GM18909 (cell line): Measurements from ENCODE around the gene ARL4A.
"Not testable (repeated sequence)": the region's sequence is repeated elsewhere in the genome, so short reads cannot be mapped to it uniquely, and the experiment has no call there.

Source experiments
- ATAC-seq: cut with Tn5 transposase; IDR thresholded peaks from one replicate; pipeline ENCODE4 v1.9.1; 2021; ENCODE audit warnings: mild to moderate bottlenecking; ENCODE audit not compliant: unreplicated experiment, poor library complexity

ARL4A gene, protein sequence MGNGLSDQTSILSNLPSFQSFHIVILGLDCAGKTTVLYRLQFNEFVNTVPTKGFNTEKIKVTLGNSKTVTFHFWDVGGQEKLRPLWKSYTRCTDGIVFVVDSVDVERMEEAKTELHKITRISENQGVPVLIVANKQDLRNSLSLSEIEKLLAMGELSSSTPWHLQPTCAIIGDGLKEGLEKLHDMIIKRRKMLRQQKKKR

DNA sequence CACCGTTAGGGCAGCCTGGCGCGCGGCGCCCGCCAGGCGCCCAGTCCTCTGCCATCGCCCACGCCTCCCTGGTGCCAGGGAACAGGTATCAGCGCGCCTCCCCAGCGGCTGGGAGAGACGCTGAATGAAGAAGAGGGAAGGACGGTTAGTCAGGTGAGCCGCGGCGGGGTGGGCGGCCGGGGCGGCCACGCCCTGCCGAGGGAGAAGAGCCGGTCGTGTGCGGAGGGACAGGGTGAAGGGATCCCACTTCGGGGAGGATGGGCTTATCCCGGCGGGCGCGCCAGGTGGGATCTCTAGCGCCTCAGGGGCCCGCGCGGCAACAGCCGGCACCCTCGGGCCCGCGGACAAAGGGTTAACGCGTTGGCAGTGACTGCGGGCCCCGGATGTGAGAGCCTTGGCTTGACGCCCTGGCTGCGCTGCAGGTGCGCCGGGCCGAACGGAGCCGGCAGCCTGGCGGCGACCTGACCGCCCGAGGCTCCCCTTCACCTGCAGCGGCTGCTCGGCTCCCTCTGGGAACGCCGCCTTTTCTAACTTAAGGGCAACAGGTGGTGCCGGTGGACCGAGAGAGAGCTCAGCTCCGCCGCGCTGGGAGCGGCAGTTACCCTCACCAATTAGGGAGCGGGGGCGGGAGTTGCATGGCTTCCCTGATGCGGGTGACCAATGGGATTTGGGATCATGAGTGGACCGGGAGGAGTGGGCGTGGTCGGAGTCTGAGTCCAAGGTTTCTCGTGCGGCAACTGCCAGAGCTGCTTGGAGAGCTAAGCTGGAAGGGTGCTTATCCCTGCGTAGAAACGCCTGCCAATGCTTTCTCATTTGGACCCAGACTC lies at the start of gene ARL4A:
Gene ARL4A (plus strand): TSS at position 743 of the 827 bp plus-strand sequence. CDS start 622 bp downstream, outside the sequence.
- peak; percentile 85 for ATAC-seq

DNA sequence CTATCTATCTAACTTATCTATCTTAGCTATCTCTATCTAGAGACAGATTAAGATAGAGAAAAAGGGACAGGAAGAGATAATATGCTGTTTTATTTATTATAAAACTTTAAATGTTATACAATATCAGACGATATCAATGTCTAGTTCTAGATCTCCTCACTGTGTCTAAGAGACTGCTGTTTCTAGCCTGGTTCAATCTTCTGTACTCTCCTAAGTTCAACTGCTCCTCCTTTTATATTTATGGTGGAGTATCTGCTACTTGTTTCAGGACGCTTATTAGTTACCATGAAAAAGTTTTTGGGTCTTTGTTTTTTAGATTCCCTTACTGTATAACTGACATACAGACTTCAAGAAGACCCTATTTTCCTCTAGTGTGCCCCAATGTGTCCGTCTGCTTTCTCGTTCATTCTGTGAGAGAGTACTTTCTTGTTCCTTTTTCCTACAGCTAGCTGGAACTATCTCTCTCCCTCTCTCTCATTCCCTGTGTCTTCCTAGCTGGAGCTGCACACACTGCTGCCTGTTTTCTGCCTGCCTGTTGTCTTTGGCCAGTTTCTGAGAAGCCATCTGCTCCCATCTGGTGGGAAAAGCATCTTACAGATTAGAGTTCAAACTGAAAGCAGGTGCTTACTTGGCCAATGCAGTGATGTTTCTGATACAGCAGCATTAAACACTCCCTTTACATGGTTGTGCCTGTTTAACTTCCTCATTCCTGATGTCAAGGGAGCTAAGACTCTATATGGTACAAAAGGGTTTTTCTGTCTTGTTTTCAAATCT lies 49.4 kb upstream of the ARL4A start:
- ATAC-seq = peak; percentile 48

DNA sequence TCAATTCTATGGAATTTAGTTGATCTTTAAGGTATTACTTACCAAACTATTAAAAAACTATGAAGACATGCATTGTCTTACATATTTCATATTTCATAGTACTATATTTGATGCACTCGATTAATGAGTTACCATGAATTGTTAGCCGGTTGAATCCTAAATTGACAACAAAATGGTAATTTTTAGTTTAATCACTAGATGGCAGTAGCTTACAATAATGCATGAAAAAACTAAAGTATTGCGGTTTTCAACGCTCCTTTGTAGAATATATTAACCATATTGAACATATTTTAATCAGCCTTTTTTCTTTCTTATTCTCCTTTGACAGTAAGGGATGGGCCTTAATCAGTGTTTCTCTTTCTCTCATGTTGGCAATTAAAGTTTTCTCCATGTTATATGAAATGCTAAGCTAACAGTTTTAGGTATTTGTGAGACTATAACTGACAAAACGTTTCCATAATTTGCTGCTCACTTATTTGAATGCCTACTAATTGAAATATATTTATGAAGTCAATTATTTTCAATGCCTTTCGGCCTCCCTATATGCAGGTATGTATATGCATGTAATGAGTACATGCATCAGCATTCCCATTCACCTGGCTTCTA lies 48.5 kb upstream of the ARL4A start:
- ATAC-seq = peak; percentile 49

DNA sequence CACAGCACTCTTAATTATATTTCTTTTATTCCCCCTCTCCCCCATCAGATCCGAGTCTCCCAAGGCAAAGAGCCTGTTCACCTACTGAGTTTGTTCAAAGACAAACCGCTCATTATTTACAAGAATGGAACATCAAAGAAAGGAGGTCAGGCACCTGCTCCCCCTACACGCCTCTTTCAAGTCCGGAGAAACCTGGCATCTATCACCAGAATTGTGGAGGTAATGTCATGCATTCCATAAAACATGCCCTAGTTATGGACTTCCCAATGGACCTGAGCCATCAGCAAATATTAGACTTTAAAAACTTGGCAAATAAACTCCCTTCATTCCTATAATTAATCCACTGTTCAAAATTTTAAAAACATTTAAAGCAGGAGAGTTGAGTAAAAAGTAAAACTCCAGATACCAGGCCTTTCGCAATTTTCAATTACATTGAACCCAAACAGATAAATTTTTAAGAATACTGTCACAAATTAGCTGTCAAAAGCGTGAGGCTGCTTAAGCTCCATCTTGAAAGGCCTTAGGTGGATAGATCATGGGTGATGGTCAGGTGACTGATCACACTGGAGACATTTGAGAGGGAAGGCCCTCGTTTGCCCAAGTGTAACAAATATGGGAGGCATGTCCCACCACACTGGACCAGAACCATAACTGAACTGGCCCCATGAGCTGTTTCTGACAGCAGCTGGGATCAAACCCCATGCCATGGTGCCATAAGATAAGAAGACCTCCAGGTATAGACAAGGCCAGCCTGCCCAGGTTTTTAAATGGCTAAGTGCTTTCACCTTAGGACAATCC lies 46.9 kb upstream of the ARL4A start:
- ATAC-seq = no peak

DNA sequence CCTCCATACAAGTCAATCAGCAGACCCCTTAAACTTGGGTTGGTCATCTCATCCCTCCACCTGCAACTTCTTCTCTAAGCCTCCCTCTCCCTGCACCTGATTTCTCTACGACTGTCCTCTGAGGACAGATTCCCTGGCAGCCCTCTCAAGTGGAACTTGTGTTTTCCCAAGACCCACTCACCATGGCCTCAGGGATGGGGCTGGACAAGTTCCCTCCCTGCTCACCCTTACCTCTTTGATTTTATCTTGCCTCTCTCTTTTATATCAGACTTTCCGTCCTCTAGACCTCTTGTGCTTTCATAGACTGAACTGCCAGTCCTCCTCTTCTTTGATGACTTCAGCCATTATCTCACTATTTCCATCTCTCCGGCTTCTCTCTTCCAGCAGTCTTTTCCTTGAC lies 46.2 kb upstream of the ARL4A start:
- no peak for ATAC-seq

DNA sequence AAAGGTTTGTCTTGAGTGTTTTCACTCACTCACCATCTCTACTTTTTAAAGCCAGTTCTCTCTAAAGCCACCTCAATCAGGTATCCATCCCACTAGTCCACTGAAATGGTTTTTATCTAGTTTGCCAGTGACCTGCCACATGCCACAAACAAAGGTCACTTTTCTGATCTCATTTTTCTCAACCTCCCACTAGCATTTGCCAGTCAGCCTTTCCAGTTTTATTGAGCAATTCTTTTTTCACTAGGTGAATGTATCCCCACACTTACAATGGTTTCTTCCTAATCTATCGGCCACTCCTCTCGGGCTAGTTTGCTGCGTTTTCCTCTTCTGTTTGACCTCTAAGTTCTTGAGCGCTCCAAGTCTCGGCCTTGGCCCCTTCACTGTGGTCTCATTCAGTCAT lies 44.9 kb upstream of the ARL4A start:
- no peak for ATAC-seq

DNA sequence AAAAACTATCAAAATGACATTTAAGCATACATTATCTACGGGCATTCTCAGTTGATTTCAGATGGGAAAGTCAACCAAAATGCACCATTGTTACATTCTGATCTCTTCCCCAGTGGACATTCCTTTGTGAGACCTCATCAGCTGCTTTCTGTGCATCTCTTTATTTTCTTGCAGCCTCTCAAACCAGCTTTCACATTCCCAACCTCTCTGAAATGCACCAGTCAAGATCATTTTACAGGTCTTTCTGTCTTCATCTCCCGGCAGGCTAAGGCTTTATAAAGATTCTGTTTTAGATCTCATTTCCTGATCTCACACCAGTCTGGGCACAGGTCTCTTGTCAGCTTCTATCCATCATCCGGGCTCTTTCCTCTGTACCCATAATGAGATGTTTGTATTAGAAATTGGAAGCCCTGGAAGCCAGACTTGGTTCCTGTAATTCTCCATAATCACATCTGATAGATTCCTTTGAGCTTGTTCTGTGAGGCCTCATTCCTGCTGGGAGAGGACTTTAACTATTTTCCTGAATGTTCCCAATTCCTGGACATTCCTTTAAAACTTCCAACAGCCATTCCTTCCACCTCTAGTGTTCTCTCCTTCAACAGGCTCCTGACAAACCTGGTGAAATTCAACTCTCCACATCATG lies 44.3 kb upstream of the ARL4A start:
- ATAC-seq = no peak

DNA sequence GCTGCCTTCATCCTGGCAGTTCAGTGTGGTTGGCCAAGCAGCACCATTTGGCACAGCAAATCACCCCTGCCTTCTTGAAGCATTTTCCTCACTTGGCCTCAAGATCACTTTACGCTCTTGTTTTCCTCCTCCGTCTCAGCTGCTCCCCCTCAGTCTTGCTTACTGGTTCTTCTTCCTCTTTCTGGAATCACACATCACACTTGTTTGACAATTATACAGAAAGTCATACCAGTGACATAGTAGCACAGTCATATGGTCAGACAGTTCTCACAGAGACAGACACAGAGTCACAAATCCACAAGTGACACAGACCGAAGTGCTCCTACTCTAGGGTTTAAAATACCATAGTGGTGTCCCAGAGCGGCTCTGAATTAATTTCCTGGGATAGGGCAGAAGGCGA lies 43.8 kb upstream of the ARL4A start:
- ATAC-seq = no peak

DNA sequence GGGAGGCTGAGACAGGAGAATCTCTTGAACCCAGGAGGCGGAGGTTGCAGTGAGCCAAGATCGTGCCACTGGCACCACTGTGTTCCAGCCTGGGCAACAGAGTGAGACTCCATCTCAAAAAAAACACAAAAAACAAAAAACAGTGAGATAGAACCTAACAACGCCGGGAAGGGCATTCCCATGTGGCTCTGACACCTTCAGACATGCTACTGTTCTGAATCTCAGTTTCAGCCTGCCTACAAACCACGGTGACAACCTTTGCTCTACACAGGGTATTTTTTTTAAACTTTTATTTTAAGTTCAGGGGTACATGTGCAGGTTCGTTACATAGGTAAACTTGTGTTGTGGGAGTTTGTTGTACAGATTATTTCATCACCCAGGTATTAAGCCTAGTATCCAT lies 42.2 kb upstream of the ARL4A start:
- not testable (repeated sequence) for ATAC-seq

DNA sequence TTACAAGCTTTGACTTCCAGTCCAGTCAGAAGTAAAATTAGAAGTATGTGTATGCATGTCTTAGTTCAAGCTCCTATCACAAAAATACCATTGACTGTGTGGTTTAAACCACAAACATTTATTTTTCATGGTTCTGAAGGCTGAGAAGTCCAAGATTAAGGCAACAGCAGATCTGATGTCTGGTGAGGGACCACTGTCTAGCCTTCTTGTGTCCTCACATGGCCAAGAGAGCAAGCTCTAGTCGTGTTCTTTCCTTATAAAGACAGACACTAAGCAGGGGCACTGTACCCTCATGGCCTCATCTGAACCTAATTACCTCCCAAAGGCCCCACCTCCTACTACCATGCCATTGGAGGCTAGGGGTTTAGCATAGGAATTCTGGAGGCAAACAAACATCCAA lies 41.3 kb upstream of the ARL4A start:
- ATAC-seq = no peak

DNA sequence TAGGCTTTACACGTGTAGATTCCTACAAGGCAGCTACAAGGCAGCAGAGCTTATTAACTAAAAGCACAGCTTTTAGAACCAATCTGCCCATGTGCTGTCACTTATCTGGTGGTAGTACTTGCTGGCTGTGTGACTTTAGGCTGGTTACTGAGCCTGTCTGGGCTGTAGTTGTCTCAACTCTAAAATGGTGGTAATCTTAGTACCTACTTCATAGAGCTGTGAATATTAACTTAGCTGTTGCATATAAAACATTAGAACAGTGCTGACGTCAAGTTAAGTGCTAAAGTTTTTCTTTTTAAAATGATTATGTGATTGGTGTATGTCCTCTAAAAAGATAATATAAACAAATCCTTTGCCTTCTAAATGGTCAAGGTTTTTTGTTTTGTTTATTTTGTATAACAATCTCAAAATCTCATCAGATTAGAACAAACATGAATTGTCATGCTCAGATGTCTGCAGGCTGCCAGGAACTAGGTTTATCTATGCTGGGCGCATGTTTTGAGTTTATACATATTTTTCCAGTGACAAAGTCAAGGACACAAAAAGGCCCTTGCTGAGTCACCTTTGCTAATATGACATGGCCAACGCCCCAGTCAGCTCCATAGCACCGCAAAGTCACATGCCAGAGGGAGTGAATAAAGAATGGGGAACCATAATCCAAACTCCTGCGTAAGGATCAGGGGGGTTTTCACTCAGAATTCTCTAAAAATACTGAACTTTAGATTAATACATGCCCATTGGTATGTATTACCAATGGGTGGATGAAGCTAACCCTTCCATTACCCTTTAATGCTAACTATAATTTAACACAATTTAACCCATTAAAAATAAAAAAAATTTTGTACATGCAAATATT lies 39.8 kb upstream of the ARL4A start:
- ATAC-seq = no peak

DNA sequence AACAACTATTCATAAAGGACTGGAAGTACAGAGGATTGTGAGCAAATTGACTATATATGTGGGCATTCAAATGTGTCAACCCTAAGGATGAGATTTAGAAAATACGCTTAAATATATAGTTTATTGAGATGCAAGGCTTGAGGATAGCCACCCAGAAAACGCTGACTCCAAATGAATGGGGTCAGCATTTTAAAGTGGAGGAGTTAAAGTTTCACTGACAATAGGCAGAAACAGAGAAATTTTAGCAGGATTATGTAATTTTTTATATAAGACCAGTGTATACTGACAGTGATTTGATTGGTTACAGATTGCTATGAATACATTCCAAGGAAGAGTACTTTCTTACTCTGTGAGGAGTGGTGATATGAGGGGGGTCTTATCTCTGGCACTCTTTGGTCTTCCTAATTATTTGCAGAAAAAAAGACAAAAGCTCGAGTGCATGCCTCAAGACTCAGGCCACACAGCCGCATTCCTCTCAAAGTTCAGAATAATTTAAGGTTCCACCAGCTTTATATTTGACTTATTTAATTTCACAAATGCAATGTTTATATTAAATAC lies 38.6 kb upstream of the ARL4A start:
- no peak for ATAC-seq

DNA sequence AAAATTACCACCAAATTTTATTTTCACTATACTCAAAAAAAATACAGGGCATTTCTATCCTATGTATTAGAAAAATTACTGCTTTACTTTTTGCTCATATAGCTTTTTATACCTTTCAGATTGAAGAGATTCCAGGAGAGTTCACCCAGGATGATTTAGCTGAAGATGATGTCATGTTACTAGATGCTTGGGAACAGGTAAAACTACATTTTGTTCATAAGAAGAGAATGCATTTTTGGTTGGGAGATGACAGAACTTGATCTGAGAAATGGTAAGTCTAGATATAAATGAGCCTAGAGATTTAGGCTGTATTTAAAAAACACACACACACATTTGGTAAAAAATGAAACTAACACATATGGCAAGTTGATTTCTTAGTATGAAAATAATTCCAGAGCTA lies 38.1 kb upstream of the ARL4A start:
- no peak for ATAC-seq

DNA sequence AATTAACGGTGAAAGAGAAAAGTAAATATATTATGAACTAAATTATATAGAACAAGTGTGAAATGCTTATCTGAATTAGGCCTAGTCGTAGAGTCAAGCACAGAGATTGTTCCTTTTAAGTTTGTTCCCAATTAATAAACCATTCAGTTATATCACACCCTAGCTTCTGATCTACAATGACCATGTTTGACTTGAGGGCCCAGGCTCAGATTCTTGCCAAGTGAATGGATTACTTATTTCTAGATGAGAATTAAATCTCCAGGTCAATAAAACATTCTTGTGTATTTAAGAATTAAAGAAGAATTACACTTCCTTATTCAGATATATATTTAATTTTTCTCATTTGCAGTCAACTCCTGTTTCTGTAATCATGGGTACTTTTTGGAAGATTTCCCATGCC lies 37.4 kb upstream of the ARL4A start:
- no peak for ATAC-seq

DNA sequence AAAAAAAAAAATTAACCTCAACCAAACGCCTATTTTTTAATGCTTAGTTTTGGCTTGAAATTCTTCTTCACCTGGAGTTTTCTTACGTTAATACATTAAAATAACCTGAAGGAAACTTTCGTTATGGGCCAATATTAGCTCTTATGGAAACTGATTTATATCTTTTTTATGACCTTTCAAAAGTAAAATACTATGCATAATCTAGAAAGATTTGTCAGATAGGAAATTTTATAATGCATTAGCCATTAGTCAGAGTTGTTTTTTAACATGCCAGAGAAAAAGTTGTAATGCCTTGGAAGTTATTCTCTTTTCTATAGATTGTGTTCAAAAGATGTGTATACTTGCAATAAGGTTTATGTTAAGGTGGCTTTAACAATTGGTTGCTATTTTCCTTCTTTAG lies 34.3 kb upstream of the ARL4A start:
- no peak for ATAC-seq

DNA sequence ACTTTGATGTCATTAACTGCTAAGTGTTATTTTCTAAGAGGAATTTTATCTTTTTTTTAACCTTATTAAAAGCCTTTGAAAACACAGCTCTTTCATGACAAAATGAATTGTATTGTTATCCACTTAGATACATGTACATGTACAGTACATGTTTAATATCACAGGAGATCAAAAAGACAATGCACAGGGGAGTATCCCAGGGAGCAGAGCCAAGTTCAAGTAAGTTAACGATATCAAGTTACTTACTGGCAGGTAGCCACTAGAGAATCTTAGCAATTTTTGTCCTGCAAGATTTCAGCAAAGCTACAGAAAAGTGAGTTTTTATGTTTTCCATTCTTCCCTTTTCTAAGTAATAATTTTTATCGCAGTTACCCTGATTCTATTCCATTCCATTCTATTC lies 33.9 kb upstream of the ARL4A start:
- ATAC-seq = no peak

DNA sequence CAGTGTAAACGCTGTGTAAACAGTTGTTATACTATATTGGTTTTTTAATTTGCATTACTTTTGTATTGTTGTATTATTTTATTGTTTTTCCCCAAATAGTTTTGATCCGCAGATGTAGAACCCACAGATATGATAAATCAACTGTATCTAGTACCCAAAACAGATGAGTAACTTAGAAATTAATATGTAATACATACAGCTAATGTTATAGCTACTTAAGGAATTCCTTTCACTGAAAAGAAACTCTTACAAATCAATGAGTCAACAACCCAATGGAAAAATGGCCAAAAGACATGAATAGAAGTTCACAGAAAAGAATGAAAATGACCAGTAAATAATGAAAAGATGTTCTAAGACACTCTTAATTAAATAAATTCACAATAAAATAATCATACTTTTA lies 32.3 kb upstream of the ARL4A start:
- ATAC-seq = no peak

DNA sequence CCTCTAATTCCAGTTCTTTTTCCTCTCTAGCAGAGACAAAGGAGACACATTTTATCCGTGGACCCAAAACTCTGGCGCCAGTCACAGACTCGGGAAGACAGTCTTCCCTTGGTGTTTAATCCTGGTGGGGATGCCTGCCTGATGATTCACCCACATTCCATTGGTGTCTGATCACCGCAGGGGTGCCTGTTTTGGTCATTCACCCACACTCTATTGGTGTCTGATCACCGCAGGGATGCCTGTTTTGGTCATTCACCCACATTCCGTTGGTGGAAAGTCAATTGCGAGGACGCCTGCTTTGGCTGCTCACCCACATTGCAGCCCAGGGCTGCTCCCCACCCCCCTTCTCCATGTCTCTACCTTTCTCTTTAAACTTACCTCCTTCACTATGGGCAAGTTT lies 27.0 kb upstream of the ARL4A start:
- ATAC-seq = not testable (repeated sequence)
